ENCODE results near the gene LAMA3.
"Not testable (repeated sequence)": the region's sequence is repeated elsewhere in the genome, so short reads cannot be mapped to it uniquely, and the experiment has no call there.

Gene LAMA3

GRCh38 chr18:23740105-23740830 is 51.0 kb downstream of the LAMA3 start:
- Histone ChIP-seq H3K27me3 (ENCODE audit: insufficient read depth, low read length, poor library complexity) (peaks cover 3% of the 10 kb centered on the region), H3K36me3 (ENCODE audit: insufficient read depth, low read length) (no peaks in the 10 kb centered on the region), H3K9ac (ENCODE audit: low read depth, low read length) (no peak overlapping the region), H3K79me2 (ENCODE audit: insufficient read depth, low read length) (no peaks in the 10 kb centered on the region), H2AFZ (ENCODE audit: low read depth, low read length) (no peak overlapping the region), H4K20me1 (ENCODE audit: insufficient read depth, low read length) (no peaks in the 10 kb centered on the region; the same call in 1 of the 2 replicates), H3K27ac (ENCODE audit: low read length) (no peak overlapping the region), H3K9me3 (ENCODE audit: insufficient read depth, low read length, severe bottlenecking) (no peaks in the 10 kb centered on the region), H3K4me1 (ENCODE audit: insufficient read depth, low read length) (peaks cover 11% of the 10 kb centered on the region), H3K4me2 (ENCODE audit: insufficient read depth, low read length) (no peak overlapping the region), H3K4me3 (ENCODE audit: low read depth in 1 of 2, low read length in 2 of 2) (no peak overlapping the region)
- TF ChIP-seq EZH2 (IDR thresholded peaks at IDR 0.05; ENCODE audit: borderline replicate concordance, low read depth, low read length, severe bottlenecking) (no peak), CTCF (IDR thresholded peaks at IDR 0.05; ENCODE audit: borderline replicate concordance, extremely low read depth, low read length, poor library complexity, severe bottlenecking) (no peak)
- ATAC-seq (ENCODE audit: insufficient read depth, low read depth) = no peak
- no peak for DNase-seq

GRCh38 chr18:23741967-23742366 is 52.7 kb downstream of the LAMA3 start:
- not testable (repeated sequence) for H3K36me3 ChIP-seq (ENCODE audit: insufficient read depth, low read length); DNase-seq

GRCh38 chr18:23743733-23744333 is 54.6 kb downstream of the LAMA3 start:
- DNase-seq (no peak), ATAC-seq (ENCODE audit: insufficient read depth, low read depth) (no peak)
- peaks cover 2% of the 10 kb centered on the region for H3K4me1 ChIP-seq (ENCODE audit: insufficient read depth, low read length)
- H3K4me2 ChIP-seq (ENCODE audit: insufficient read depth, low read length) = no peak overlapping the region
- no peaks in the 10 kb centered on the region for H4K20me1 ChIP-seq (ENCODE audit: insufficient read depth, low read length)
- H3K36me3 ChIP-seq (ENCODE audit: insufficient read depth, low read length) = no peaks in the 10 kb centered on the region
- H3K9me3 ChIP-seq (ENCODE audit: insufficient read depth, low read length, severe bottlenecking) = no peaks in the 10 kb centered on the region
- H3K79me2 ChIP-seq (ENCODE audit: insufficient read depth, low read length) = no peaks in the 10 kb centered on the region
- H3K9ac ChIP-seq (ENCODE audit: low read depth, low read length) = no peak overlapping the region
- no peak overlapping the region for H3K4me3 ChIP-seq (ENCODE audit: low read depth in 1 of 2, low read length in 2 of 2)
- H2AFZ ChIP-seq (ENCODE audit: low read depth, low read length) = no peak overlapping the region
- no peak overlapping the region for H3K27ac ChIP-seq (ENCODE audit: low read length)
- no peaks in the 10 kb centered on the region for H3K27me3 ChIP-seq (ENCODE audit: insufficient read depth, low read length, poor library complexity)
- TF ChIP-seq CTCF (IDR thresholded peaks at IDR 0.05; ENCODE audit: borderline replicate concordance, extremely low read depth, low read length, poor library complexity, severe bottlenecking) (no peak), EZH2 (IDR thresholded peaks at IDR 0.05; ENCODE audit: borderline replicate concordance, low read depth, low read length, severe bottlenecking) (no peak)

More at GRCh38 chr18:23741967-23742366, 52.7 kb downstream of the LAMA3 start:
- not testable (repeated sequence) for ATAC-seq (ENCODE audit: insufficient read depth, low read depth); H3K9ac ChIP-seq (ENCODE audit: low read depth, low read length); H3K79me2 ChIP-seq (ENCODE audit: insufficient read depth, low read length); H3K4me2 ChIP-seq (ENCODE audit: insufficient read depth, low read length); H4K20me1 ChIP-seq (ENCODE audit: insufficient read depth, low read length); H3K27ac ChIP-seq (ENCODE audit: low read length); H3K9me3 ChIP-seq (ENCODE audit: insufficient read depth, low read length, severe bottlenecking); H2AFZ ChIP-seq (ENCODE audit: low read depth, low read length); H3K27me3 ChIP-seq (ENCODE audit: insufficient read depth, low read length, poor library complexity); H3K4me3 ChIP-seq (ENCODE audit: low read depth in 1 of 2, low read length in 2 of 2)
- peaks cover 11% of the 10 kb centered on the region for H3K4me1 ChIP-seq (ENCODE audit: insufficient read depth, low read length)

GRCh38 chr18:23745366-23745765 is 56.1 kb downstream of the LAMA3 start:
- no peaks in the 10 kb centered on the region for H3K79me2 ChIP-seq (ENCODE audit: insufficient read depth, low read length)
- TF ChIP-seq EZH2 (IDR thresholded peaks at IDR 0.05; ENCODE audit: borderline replicate concordance, low read depth, low read length, severe bottlenecking) (no peak), CTCF (IDR thresholded peaks at IDR 0.05; ENCODE audit: borderline replicate concordance, extremely low read depth, low read length, poor library complexity, severe bottlenecking) (no peak)
- H3K27me3 ChIP-seq (ENCODE audit: insufficient read depth, low read length, poor library complexity) = no peaks in the 10 kb centered on the region
- no peak overlapping the region for H3K4me2 ChIP-seq (ENCODE audit: insufficient read depth, low read length)
- DNase-seq = no peak
- H4K20me1 ChIP-seq (ENCODE audit: insufficient read depth, low read length) = no peaks in the 10 kb centered on the region
- H3K9ac ChIP-seq (ENCODE audit: low read depth, low read length) = no peak overlapping the region
- H3K27ac ChIP-seq (ENCODE audit: low read length) = no peak overlapping the region
- H3K4me3 ChIP-seq (ENCODE audit: low read depth in 1 of 2, low read length in 2 of 2) = no peak overlapping the region
- no peaks in the 10 kb centered on the region for H3K9me3 ChIP-seq (ENCODE audit: insufficient read depth, low read length, severe bottlenecking)
- H3K36me3 ChIP-seq (ENCODE audit: insufficient read depth, low read length) = no peaks in the 10 kb centered on the region
- no peaks in the 10 kb centered on the region for H3K4me1 ChIP-seq (ENCODE audit: insufficient read depth, low read length)
- H2AFZ ChIP-seq (ENCODE audit: low read depth, low read length) = no peak overlapping the region
- ATAC-seq (ENCODE audit: insufficient read depth, low read depth) = no peak

Measured in DND-41 (cell line).